ENCODE results near the gene MCEMP1. TPM values are rescaled to one million over a fixed set of nuclear protein-coding genes. Genes with fewer than 3 reads are reported as not detected.

The MCEMP1 gene
- total and polyA plus RNA-seq, 7 experiments from 2014 or later = 1.2 to 12.3 TPM; not detected in 5

DNA sequence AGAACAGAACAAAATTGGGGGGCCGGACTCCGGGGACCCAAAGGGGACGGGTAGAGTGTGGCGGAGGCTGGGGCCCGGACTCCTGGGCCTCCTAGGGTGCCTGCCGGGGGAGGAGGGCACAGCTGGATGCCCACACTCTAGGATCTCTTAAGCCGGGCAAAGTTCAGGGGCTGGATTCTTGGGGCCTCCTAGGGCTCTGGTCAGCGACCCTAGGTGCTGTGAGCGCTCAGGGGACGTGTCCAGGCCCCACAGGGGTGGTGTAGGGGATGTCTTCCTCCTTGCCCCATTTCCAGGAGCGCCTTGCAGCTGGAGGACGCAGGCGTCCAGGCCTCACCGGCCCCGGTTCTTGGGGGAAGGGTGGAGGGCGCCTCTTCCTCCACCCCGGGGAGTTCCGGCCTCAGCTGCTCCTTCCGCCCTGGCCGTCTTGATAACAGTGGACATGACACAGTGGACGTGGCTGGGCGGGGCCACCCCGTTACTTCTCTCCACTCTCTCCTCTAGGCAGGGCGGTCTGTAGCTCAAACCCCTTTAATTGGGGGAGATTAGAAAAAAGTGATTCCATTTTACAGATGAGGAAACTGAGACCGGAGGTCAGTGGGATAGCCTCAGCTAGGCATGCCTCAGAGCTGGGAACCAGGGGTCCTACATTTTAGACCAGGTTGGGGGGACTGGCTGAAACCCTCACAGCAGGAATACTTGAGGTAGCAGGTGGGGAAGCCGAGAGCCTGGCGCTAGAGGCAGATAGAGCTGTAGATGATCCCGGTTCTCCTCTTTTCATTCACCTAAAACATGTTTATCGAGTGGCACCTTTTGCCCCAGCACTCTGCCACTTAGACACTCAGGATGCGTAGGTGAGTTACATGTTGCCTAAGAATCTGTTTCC lies 39.3 kb upstream of the MCEMP1 start:
- H3K4me1 Mint-ChIP-seq = peaks cover 15 to 46% (median 31%) of the 10 kb centered on the region in 7 donors
- Histone ChIP-seq H3K4me1 (ENCODE audit: control insufficient read depth in 2 of 2, insufficient read depth in 2 of 2, low read length in 2 of 2) (peaks cover 10 to 20% of the 10 kb centered on the region in 2 donors), H3K27me3 (ENCODE audit: control insufficient read depth in 2 of 2, insufficient read depth in 2 of 2, low read length in 2 of 2) (no peaks in the 10 kb centered on the region), H3K9me3 (ENCODE audit: control insufficient read depth in 2 of 3, low read length in 3 of 3) (no peaks in the 10 kb centered on the region), H3K4me3 (ENCODE audit: low read length) (peak overlapping the region; percentile 81), H3K27ac (ENCODE audit: low read depth, low read length) (peak overlapping the region; percentile 89), H3K36me3 (ENCODE audit: control insufficient read depth in 2 of 3, insufficient read depth in 3 of 3, low read length in 3 of 3) (peaks cover 0 to 33% (median 0%) of the 10 kb centered on the region in 3 experiments)
- intact Hi-C loops (cut with micrococcal nuclease) = loop anchor here (1.0 kb wide), 2 partner anchors 8 to 69 kb away; partner anchors contain the start of genes PET100 (in 2 of the 2) and XAB2 (in 2 of the 2)
- H3K9me3 Mint-ChIP-seq = peaks cover 0 to 5% (median 0%) of the 10 kb centered on the region in 11 donors
- H3K27ac Mint-ChIP-seq = peak overlapping the region; percentile 76 to 92 (median 82)
- ChIA-PET POLR2A (interaction anchor here (0.6 to 2.9 kb wide), 7 partner anchors 8 to 446 kb away, joined by 3 to 15 read pairs (median 3); partner anchors contain the start of genes PET100, TRAPPC5 and XAB2), CTCF (interaction anchor here (1.5 kb wide), 1 partner anchor 43 kb away, joined by 7 read pairs; the partner anchor contains the start of gene TRAPPC5)
- peaks cover 0 to 13% (median 6%) of the 10 kb centered on the region in 5 donors for H3K36me3 Mint-ChIP-seq
- ATAC-seq = peak; percentile 44
- no peaks in the 10 kb centered on the region for H3K27me3 Mint-ChIP-seq
- no peak for DNase-seq
- H3K4me3 Mint-ChIP-seq = peak overlapping the region; percentile 75 to 89 (median 82)

DNA sequence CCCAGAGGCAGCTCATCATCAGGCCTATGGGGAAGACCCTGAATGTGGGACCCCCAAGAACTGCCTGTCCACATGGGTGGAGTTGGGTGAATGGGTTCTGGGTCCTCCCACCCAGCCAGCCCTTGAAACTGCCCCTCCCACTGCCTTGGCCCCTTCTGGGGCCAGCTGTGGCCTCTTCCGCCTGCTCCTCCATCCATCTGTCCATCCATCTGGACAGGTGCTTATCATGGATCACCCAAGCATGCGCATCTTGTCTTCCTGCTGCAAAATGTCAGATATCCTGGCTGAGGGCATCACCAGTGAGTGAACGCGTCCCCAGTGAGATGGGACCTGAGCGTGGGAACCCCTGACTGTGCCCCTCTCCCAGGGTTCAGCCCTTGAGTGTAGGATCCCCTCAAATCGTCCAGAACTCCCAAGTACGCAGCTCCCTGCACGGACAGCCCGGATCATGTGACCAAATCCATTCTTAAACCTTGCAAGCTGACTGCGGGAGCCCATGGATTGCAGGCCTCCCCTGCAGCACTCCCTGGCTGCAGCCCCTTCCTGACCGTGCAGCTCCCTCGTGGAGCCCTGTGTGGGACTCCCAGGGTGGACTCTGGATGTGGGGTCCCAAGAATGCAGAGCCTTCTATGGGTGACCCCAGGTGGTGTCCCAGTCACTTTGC lies 38.0 kb upstream of the MCEMP1 start:
- Mint-ChIP-seq H3K36me3 (peaks cover 0 to 17% (median 6%) of the 10 kb centered on the region in 5 donors), H3K27me3 (no peaks in the 10 kb centered on the region), H3K4me3 (peak overlapping the region in 7 of 10 donors; percentile 15 to 89 (median 57)), H3K4me1 (peaks cover 15 to 46% (median 34%) of the 10 kb centered on the region in 7 donors), H3K27ac (peak overlapping the region in 6 of 9 donors; percentile 1 to 87 (median 63)), H3K9me3 (peaks cover 0 to 5% (median 0%) of the 10 kb centered on the region in 11 donors)
- intact Hi-C loops (cut with micrococcal nuclease) = no loop called here
- POLR2A ChIA-PET = interaction anchor here (0.7 to 2.9 kb wide), 4 partner anchors 9 to 126 kb away, joined by 3 to 15 read pairs (median 3); partner anchors contain the start of genes PET100, TRAPPC5 and XAB2
- ATAC-seq (no peak), DNase-seq (no peak)
- peak overlapping the region; percentile 89 for H3K27ac ChIP-seq (ENCODE audit: low read depth, low read length)
- peaks cover 0 to 34% (median 0%) of the 10 kb centered on the region in 3 experiments for H3K36me3 ChIP-seq (ENCODE audit: control insufficient read depth in 2 of 3, insufficient read depth in 3 of 3, low read length in 3 of 3)
- no peak overlapping the region for H3K4me3 ChIP-seq (ENCODE audit: low read length)
- no peaks in the 10 kb centered on the region for H3K9me3 ChIP-seq (ENCODE audit: control insufficient read depth in 2 of 3, low read length in 3 of 3)
- CTCF ChIA-PET = interaction anchor here (0.8 kb wide), 1 partner anchor 42 kb away, joined by 3 read pairs; the partner anchor contains the start of gene TRAPPC5
- peaks cover 10 to 20% of the 10 kb centered on the region in 2 donors for H3K4me1 ChIP-seq (ENCODE audit: control insufficient read depth in 2 of 2, insufficient read depth in 2 of 2, low read length in 2 of 2)
- H3K27me3 ChIP-seq (ENCODE audit: control insufficient read depth in 2 of 2, insufficient read depth in 2 of 2, low read length in 2 of 2) = no peaks in the 10 kb centered on the region

DNA sequence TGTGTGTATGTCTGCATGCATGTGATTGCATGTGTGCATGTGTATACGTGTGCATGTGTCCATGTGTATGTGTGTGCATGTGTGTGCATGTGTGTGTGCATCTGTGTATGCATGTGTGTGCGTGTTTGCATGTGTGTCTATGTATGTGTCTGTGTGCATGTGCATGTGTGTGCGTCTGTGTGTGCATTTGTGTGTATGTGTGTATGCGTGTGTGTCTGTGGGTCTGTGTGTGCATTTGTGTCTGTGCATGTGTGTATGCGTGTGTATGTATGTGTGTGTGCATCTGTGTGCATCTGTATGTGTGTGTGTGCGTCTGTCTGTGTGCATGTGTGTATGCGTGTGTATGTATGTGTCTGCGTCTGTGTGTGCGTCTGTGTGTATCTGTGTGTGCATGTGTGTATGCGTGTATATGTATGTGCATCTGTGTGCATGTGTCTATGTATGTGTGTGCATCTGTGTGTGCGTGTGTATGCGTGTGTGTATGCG lies 37.0 kb upstream of the MCEMP1 start:
- no peak overlapping the region for H3K4me3 ChIP-seq (ENCODE audit: low read length)
- peaks cover 0 to 43% (median 3%) of the 10 kb centered on the region in 3 experiments for H3K36me3 ChIP-seq (ENCODE audit: control insufficient read depth in 2 of 3, insufficient read depth in 3 of 3, low read length in 3 of 3)
- POLR2A ChIA-PET = interaction anchor here (2.9 kb wide), 1 partner anchor 10 kb away, joined by 15 read pairs; the partner anchor contains the start of genes PET100 and XAB2
- Mint-ChIP-seq H3K9me3 (peaks cover 0 to 5% (median 0%) of the 10 kb centered on the region in 11 donors), H3K27ac (peak overlapping the region in 3 of 9 donors; percentile 62 to 83 (median 81)), H3K4me1 (peaks cover 15 to 41% (median 34%) of the 10 kb centered on the region in 7 donors), H3K27me3 (no peaks in the 10 kb centered on the region), H3K36me3 (peaks cover 0 to 20% (median 8%) of the 10 kb centered on the region in 5 donors), H3K4me3 (peak overlapping the region in 9 of 10 donors; percentile 1 to 74 (median 40))
- CTCF ChIA-PET = no interaction called here
- intact Hi-C loops (cut with micrococcal nuclease) = no loop called here
- ATAC-seq = no peak
- H3K27ac ChIP-seq (ENCODE audit: low read depth, low read length) = no peak overlapping the region
- no peaks in the 10 kb centered on the region for H3K27me3 ChIP-seq (ENCODE audit: control insufficient read depth in 2 of 2, insufficient read depth in 2 of 2, low read length in 2 of 2)
- DNase-seq = no peak
- peaks cover 10 to 20% of the 10 kb centered on the region in 2 donors for H3K4me1 ChIP-seq (ENCODE audit: control insufficient read depth in 2 of 2, insufficient read depth in 2 of 2, low read length in 2 of 2)
- H3K9me3 ChIP-seq (ENCODE audit: control insufficient read depth in 2 of 3, low read length in 3 of 3) = no peaks in the 10 kb centered on the region

DNA sequence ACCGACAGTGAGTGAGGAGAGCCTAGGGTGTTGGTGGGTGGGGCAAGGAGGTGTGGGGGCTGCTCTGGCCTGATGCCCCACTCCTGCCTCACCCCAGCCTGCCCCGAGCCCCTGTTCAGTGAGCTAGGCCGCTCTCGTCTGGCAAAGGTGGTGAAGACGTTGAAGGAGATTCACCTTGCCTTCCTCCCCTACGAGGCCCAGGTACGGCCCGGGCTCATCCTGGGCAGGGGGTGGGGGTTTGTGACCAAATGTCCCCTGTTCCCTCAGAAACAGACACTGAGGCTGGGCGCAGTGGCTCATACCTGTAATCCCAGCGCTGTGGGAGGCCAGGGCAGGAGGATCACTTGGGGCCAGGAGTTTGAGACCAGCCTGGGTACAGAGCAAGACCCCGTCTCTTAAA lies 36.1 kb upstream of the MCEMP1 start:
- Histone ChIP-seq H3K27ac (ENCODE audit: low read depth, low read length) (no peak overlapping the region), H3K9me3 (ENCODE audit: control insufficient read depth in 2 of 3, low read length in 3 of 3) (no peaks in the 10 kb centered on the region), H3K36me3 (ENCODE audit: control insufficient read depth in 2 of 3, insufficient read depth in 3 of 3, low read length in 3 of 3) (peaks cover 0 to 52% (median 3%) of the 10 kb centered on the region in 3 experiments), H3K4me1 (ENCODE audit: control insufficient read depth in 2 of 2, insufficient read depth in 2 of 2, low read length in 2 of 2) (peaks cover 10 to 18% of the 10 kb centered on the region in 2 donors), H3K4me3 (ENCODE audit: low read length) (no peak overlapping the region), H3K27me3 (ENCODE audit: control insufficient read depth in 2 of 2, insufficient read depth in 2 of 2, low read length in 2 of 2) (no peaks in the 10 kb centered on the region)
- no peak overlapping the region for H3K4me3 Mint-ChIP-seq
- no peak for ATAC-seq
- H3K27ac Mint-ChIP-seq = no peak overlapping the region
- no peaks in the 10 kb centered on the region for H3K27me3 Mint-ChIP-seq
- intact Hi-C loops (cut with micrococcal nuclease) = no loop called here
- peaks cover 0 to 5% (median 0%) of the 10 kb centered on the region in 11 donors for H3K9me3 Mint-ChIP-seq
- H3K4me1 Mint-ChIP-seq = peaks cover 9 to 33% (median 31%) of the 10 kb centered on the region in 7 donors
- CTCF ChIA-PET = no interaction called here
- peaks cover 0 to 20% (median 8%) of the 10 kb centered on the region in 5 donors for H3K36me3 Mint-ChIP-seq
- POLR2A ChIA-PET = interaction anchor here (0.6 to 0.8 kb wide), 3 partner anchors 11 to 313 kb away, joined by 3 read pairs; partner anchors contain the start of gene PET100
- no peak for DNase-seq

DNA sequence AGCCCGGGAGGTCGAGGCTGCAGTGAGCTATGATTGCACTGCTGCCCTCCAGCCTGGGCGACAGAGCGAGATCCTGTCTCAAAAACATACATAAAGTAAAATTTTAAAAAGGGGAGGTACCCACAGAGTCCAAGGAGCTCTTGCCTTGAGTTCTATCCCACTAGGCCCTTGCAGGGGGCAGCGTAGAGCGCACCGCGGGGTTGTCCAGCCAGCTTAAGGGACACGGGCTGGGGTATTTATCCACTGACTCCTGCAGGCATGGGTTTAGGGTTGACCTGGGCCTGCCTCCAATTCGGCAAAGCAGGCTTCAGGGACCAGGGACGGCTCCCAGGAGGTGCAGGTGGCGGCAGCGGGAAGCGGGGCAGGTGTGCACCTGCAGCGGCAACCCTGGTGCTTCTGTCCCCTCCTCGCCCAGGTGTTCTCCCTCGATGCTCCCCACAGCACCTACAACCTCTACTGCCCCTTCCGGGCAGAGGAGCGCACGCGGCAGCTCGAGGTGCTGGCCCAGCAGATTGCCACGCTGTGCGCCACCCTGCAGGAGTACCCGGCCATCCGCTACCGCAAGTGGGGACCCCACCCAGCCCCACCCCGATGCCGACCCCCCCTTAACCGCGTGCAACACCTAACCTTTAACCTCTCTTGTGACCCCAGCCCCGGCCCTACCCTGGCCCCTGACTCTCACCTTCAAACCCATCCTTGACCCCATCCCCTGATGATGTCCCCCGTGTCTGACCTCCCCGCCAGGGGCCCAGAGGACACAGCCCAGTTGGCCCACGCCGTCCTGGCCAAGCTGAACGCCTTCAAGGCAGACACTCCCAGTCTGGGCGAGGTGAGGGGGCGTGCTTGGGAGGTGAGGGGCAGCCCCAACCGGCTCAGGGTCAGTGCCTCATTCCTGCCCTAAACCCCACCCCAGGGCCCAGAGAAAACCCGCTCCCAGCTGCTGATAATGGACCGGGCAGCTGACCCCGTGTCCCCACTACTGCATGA lies 35.3 kb upstream of the MCEMP1 start:
- Mint-ChIP-seq H3K4me3 (no peak overlapping the region), H3K27ac (no peak overlapping the region), H3K36me3 (peaks cover 0 to 20% (median 8%) of the 10 kb centered on the region in 5 donors), H3K9me3 (peaks cover 0 to 5% (median 0%) of the 10 kb centered on the region in 11 donors), H3K4me1 (peaks cover 9 to 31% (median 24%) of the 10 kb centered on the region in 7 donors), H3K27me3 (no peaks in the 10 kb centered on the region)
- intact Hi-C loops (cut with micrococcal nuclease) = no loop called here
- H3K36me3 ChIP-seq (ENCODE audit: control insufficient read depth in 2 of 3, insufficient read depth in 3 of 3, low read length in 3 of 3) = peaks cover 0 to 59% (median 3%) of the 10 kb centered on the region in 3 experiments
- CTCF ChIA-PET = interaction anchor here (0.7 kb wide), 1 partner anchor 158 kb away, joined by 3 read pairs; no protein-coding TSS in a partner anchor
- H3K9me3 ChIP-seq (ENCODE audit: control insufficient read depth in 2 of 3, low read length in 3 of 3) = no peaks in the 10 kb centered on the region
- no peak overlapping the region for H3K27ac ChIP-seq (ENCODE audit: low read depth, low read length)
- peaks cover 2 to 10% of the 10 kb centered on the region in 2 donors for H3K4me1 ChIP-seq (ENCODE audit: control insufficient read depth in 2 of 2, insufficient read depth in 2 of 2, low read length in 2 of 2)
- H3K4me3 ChIP-seq (ENCODE audit: low read length) = no peak overlapping the region
- no peak for ATAC-seq
- POLR2A ChIA-PET = interaction anchor here (0.6 to 1.2 kb wide), 5 partner anchors 12 to 314 kb away, joined by 3 to 4 read pairs (median 3); partner anchors contain the start of gene PET100
- H3K27me3 ChIP-seq (ENCODE audit: control insufficient read depth in 2 of 2, insufficient read depth in 2 of 2, low read length in 2 of 2) = no peaks in the 10 kb centered on the region
- peak in 1 of 9 donors; percentile 9 for DNase-seq
